CD14-positive monocyte (primary cell): ENCODE data around the gene KPNA3. TPM values are rescaled to one million over a fixed set of nuclear protein-coding genes. Genes with fewer than 3 reads are reported as not detected.

Experiments used
- DNase-seq, 3 donors: peaks; one replicate each; pipeline ENCODE4 v3.0.0-alpha.2; 2011 to 2022
- H2AFZ ChIP-seq: 2 replicates; pipeline ENCODE4 v1.6.0; 2012; ENCODE audit warnings: mild to moderate bottlenecking, low read depth, low read length, inconsistent platforms; ENCODE audit not compliant: insufficient read depth, poor library complexity, severe bottlenecking
- H3K27ac ChIP-seq, 2 donors: 1 replicate in 1 of 2; 2 replicates in 1 of 2; pipeline ENCODE4 v1.5.1; 2012 to 2013; ENCODE audit warnings: low read length in 2 of 2, control low read depth in 1 of 2, inconsistent platforms in 1 of 2, low read depth in 1 of 2, mild to moderate bottlenecking in 1 of 2
- H3K27me3 ChIP-seq, 2 donors: one replicate each; pipeline versions ENCODE4 v1.6.0 to v1.6.1; 2011 to 2013; ENCODE audit warnings: low read length in 2 of 2; ENCODE audit not compliant: control insufficient read depth in 2 of 2, insufficient read depth in 2 of 2
- H3K36me3 ChIP-seq, 2 donors: replicated peaks in 1 of 2; 1 replicate in 1 of 2; 2 replicates in 1 of 2; pipeline versions ENCODE4 v1.5.1 to v1.6.1; 2012 to 2013; ENCODE audit warnings: low read length in 2 of 2, control low read depth in 1 of 2, inconsistent platforms in 1 of 2, mild to moderate bottlenecking in 1 of 2; ENCODE audit not compliant: insufficient read depth in 2 of 2, control insufficient read depth in 1 of 2
- H3K4me1 ChIP-seq, 2 donors: 1 replicate in 1 of 2; 2 replicates in 1 of 2; pipeline versions ENCODE4 v1.5.1 to v1.6.1; 2012 to 2013; ENCODE audit warnings: low read length in 2 of 2, control low read depth in 1 of 2, inconsistent platforms in 1 of 2, mild to moderate bottlenecking in 1 of 2, moderate library complexity in 1 of 2; ENCODE audit not compliant: insufficient read depth in 2 of 2, control insufficient read depth in 1 of 2
- H3K4me2 ChIP-seq: replicated peaks from 2 replicates; pipeline ENCODE3; 2012; ENCODE audit warnings: low read length, moderate library complexity, mild to moderate bottlenecking; ENCODE audit not compliant: poor library complexity, severe bottlenecking; ENCODE audit errors: extremely low read depth
- H3K4me3 ChIP-seq, 3 experiments: fragments of 200-600 bp in 1 of 3; sonication (generic) in 1 of 3; replicated peaks in 1 of 3; 1 replicate in 2 of 3; 2 replicates in 1 of 3; pipeline ENCODE4 v1.5.1; 2011 to 2013; ENCODE audit warnings: low read length in 3 of 3, mild to moderate bottlenecking in 3 of 3, control low read depth in 2 of 3, low read depth in 2 of 3, inconsistent platforms in 1 of 3, moderate library complexity in 1 of 3
- H3K79me2 ChIP-seq: 2 replicates; pipeline ENCODE4 v1.6.0; 2012; ENCODE audit warnings: mild to moderate bottlenecking, control low read depth, inconsistent platforms, low read length, moderate library complexity; ENCODE audit not compliant: insufficient read depth
- H3K9ac ChIP-seq: 2 replicates; pipeline ENCODE4 v1.6.0; 2017; ENCODE audit warnings: low read length, mild to moderate bottlenecking; ENCODE audit not compliant: insufficient read depth, poor library complexity, severe bottlenecking
- H3K9me3 ChIP-seq, 2 donors: replicated peaks in 1 of 2; 1 replicate in 1 of 2; 2 replicates in 1 of 2; pipeline versions ENCODE4 v1.5.1 to v1.6.1; 2012 to 2013; ENCODE audit warnings: low read length in 2 of 2, control low read depth in 1 of 2; ENCODE audit not compliant: control insufficient read depth in 1 of 2, insufficient read depth in 1 of 2
- H4K20me1 ChIP-seq: 2 replicates; pipeline ENCODE4 v1.6.0; 2012; ENCODE audit warnings: mild to moderate bottlenecking, low read length, control low read depth, moderate library complexity; ENCODE audit not compliant: insufficient read depth
- H3K27ac Mint-ChIP-seq, 7 donors: one replicate each; pipeline ENCODE4 v1.8.0; 2020; ENCODE audit warnings: mild to moderate bottlenecking in 7 of 7, mixed read lengths in 7 of 7, moderate library complexity in 6 of 7, inconsistent platforms in 2 of 7
- H3K27me3 Mint-ChIP-seq, 3 donors: one replicate each; pipeline ENCODE4 v1.8.0; 2021 to 2022; ENCODE audit warnings: low read depth in 3 of 3, mild to moderate bottlenecking in 3 of 3, mixed read lengths in 3 of 3, moderate library complexity in 3 of 3, inconsistent platforms in 1 of 3
- H3K36me3 Mint-ChIP-seq, 2 donors: one replicate each; pipeline ENCODE4 v1.8.0; 2020; ENCODE audit warnings: mixed read lengths in 2 of 2, inconsistent platforms in 1 of 2, mild to moderate bottlenecking in 1 of 2
- H3K4me1 Mint-ChIP-seq: one replicate; pipeline ENCODE4 v1.8.0; 2020; ENCODE audit warnings: mild to moderate bottlenecking, mixed read lengths
- H3K4me3 Mint-ChIP-seq, 2 donors: one replicate each; pipeline ENCODE4 v1.8.0; 2020; ENCODE audit warnings: mild to moderate bottlenecking in 2 of 2, mixed read lengths in 2 of 2, moderate library complexity in 1 of 2
- H3K9me3 Mint-ChIP-seq, 7 donors: one replicate each; pipeline ENCODE4 v1.8.0; 2020 to 2022; ENCODE audit warnings: mixed read lengths in 7 of 7, mild to moderate bottlenecking in 6 of 7, moderate library complexity in 6 of 7, inconsistent platforms in 2 of 7
- CTCF ChIP-seq: fragments of 200-600 bp; IDR thresholded peaks from one replicate; pipeline ENCODE4 v1.8.0; 2022; ENCODE audit warnings: antibody characterized with exemption, mild to moderate bottlenecking
- WGBS: methylation state at CpG from one replicate; pipeline ENCODE4 v1.1.5; 2013; ENCODE audit warnings: missing lambda C conversion rate; ENCODE audit not compliant: insufficient coverage; 5-methylcytosine and 5-hydroxymethylcytosine counted together
- intact Hi-C, 2 donors: fragments of 100-400 bp; cut with micrococcal nuclease; formaldehyde crosslinking; loops; one replicate each; pipeline versions ENCODE4 v1.15.0 to v1.15.1; 2023
- polyA plus RNA-seq, 3 donors: library from polyadenylated mRNA; depleted of rRNA in 1 of 3; unstranded in 2 of 3; stranded (reverse) in 1 of 3; fragments of 300-500 nt in 2 of 3; fragments of >200 nt in 1 of 3; fragmentation: Illumina TruSeq in 2 of 3; gene quantifications; 1 replicate in 2 of 3; 2 replicates in 1 of 3; pipeline ENCODE4 v1.2.3, GENCODE V29; 2012 to 2021

KPNA3 gene
- polyA plus RNA-seq, 3 donors = 11.5 to 15.3 (median 12.8) TPM

- intact Hi-C loops = loop anchor here (10.0 kb wide), 1 partner anchor 191 kb away; no protein-coding TSS in a partner anchor
- Histone ChIP-seq H4K20me1 (no peaks in the 10 kb centered on the region), H3K27ac (no peak overlapping the region), H3K4me1 (no peaks in the 10 kb centered on the region), H3K36me3 (no peaks in the 10 kb centered on the region), H3K4me3 (no peak overlapping the region), H3K79me2 (no peaks in the 10 kb centered on the region), H3K4me2 (no peak overlapping the region), H3K9ac (no peak overlapping the region), H2AFZ (no peak overlapping the region), H3K27me3 (no peaks in the 10 kb centered on the region), H3K9me3 (no peaks in the 10 kb centered on the region)
- WGBS = 49% methylated on average over 3 of the region's 3 CpGs
- Mint-ChIP-seq H3K36me3 (peaks cover 3% of the 10 kb centered on the region in 2 donors), H3K4me3 (no peak overlapping the region), H3K9me3 (peaks cover 0 to 2% (median 0%) of the 10 kb centered on the region in 7 donors), H3K4me1 (peaks cover 5% of the 10 kb centered on the region), H3K27ac (no peak overlapping the region), H3K27me3 (peaks cover 0 to 2% (median 0%) of the 10 kb centered on the region in 3 donors)
- no peak for TF ChIP-seq CTCF
- no peak for DNase-seq
Observed at GRCh38 chr13:49654011-49654410, 138.5 kb downstream of the KPNA3 start.

- H3K4me3 ChIP-seq = no peak overlapping the region
- no peaks in the 10 kb centered on the region for H3K79me2 ChIP-seq
- no peak for DNase-seq
- no peak overlapping the region for H3K4me2 ChIP-seq
- no peaks in the 10 kb centered on the region for H3K4me1 ChIP-seq
- Mint-ChIP-seq H3K9me3 (peaks cover 0 to 2% (median 0%) of the 10 kb centered on the region in 7 donors), H3K27ac (no peak overlapping the region), H3K27me3 (peaks cover 0 to 2% (median 0%) of the 10 kb centered on the region in 3 donors), H3K4me1 (peaks cover 5% of the 10 kb centered on the region), H3K36me3 (peaks cover 0 to 3% of the 10 kb centered on the region in 2 donors), H3K4me3 (no peak overlapping the region)
- no peaks in the 10 kb centered on the region for H3K27me3 ChIP-seq
- H3K27ac ChIP-seq = no peak overlapping the region
- H2AFZ ChIP-seq = no peak overlapping the region
- no peak for TF ChIP-seq CTCF
- no peak overlapping the region for H3K9ac ChIP-seq
- H3K36me3 ChIP-seq = no peaks in the 10 kb centered on the region
- H4K20me1 ChIP-seq = no peaks in the 10 kb centered on the region
- intact Hi-C loops = loop anchor here (10.0 kb wide), 1 partner anchor 191 kb away; no protein-coding TSS in a partner anchor
- H3K9me3 ChIP-seq = no peaks in the 10 kb centered on the region
Observed at GRCh38 chr13:49653478-49653877, 139.0 kb downstream of the KPNA3 start.
